ENCODE measurements around the gene DPRX. TPM values are rescaled to one million over a fixed set of nuclear protein-coding genes. Genes with fewer than 3 reads are reported as not detected.

Gene DPRX
- total RNA-seq, 1 donor from 2014 or later = not detected

DNA sequence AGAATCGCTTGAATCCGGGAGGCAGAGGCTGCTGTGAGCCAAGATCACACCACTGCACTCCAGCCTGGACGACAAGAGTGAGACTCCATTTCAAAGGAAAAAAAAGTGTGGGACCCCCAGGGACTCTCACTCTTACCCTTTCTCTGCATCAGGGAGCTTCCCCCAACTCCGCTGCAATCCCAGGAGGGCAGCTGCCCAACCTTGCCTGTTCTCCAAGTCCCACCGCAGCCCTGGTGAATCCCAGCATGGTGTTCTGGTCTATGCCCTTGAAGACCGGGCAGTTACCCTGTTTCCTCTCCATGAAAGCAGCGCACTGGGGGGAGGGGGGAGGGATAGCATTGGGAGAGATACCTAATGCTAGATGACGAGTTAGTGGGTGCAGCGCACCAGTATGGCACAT lies 35.7 kb upstream of the DPRX start:
- Histone ChIP-seq H3K4me1 (no peaks in the 10 kb centered on the region), H3K27me3 (no peaks in the 10 kb centered on the region), H3K27ac (no peak overlapping the region), H3K36me3 (no peaks in the 10 kb centered on the region), H3K9me3 (no peaks in the 10 kb centered on the region), H3K4me3 (no peak overlapping the region)
- DNase-seq (ENCODE audit: extremely low spot score in 2 of 2) = no peak
- intact Hi-C loops (cut with DNase I) = no loop called here
- TF ChIP-seq POLR2A (IDR thresholded peaks at IDR 0.05) (no peak), CTCF (IDR thresholded peaks at IDR 0.05) (no peak), POLR2AphosphoS5 (IDR thresholded peaks at IDR 0.05; ENCODE audit: insufficient read depth in 1 of 2, low read depth in 1 of 2) (no peak)

DNA sequence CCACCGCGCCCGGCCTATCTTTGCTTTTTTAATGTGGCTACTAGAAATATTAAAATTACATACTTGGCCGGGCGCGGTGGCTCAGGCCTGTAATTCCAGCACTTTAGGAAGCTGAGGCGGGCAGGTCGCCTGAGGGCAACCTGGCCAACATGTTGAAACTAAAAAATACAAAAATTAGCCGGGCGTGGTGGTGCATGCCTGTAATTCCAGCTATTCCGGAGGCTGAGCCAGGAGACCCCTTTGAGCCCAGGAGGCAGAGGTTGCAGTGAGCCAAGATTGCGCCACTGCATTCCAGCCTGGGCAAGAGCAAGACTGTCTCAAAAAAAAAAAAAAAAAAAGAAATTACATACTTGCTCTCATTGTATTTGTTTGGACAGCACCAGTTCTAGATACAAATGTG lies 34.8 kb upstream of the DPRX start:
- H3K9me3 ChIP-seq = no peaks in the 10 kb centered on the region
- no peaks in the 10 kb centered on the region for H3K4me1 ChIP-seq
- intact Hi-C loops (cut with DNase I) = no loop called here
- H3K27ac ChIP-seq = no peak overlapping the region
- no peak for TF ChIP-seq POLR2AphosphoS5 (IDR thresholded peaks at IDR 0.05; ENCODE audit: insufficient read depth in 1 of 2, low read depth in 1 of 2)
- no peak for TF ChIP-seq CTCF (IDR thresholded peaks at IDR 0.05)
- no peak for TF ChIP-seq POLR2A (IDR thresholded peaks at IDR 0.05)
- no peaks in the 10 kb centered on the region for H3K36me3 ChIP-seq
- no peaks in the 10 kb centered on the region for H3K27me3 ChIP-seq
- no peak overlapping the region for H3K4me3 ChIP-seq
- DNase-seq (ENCODE audit: extremely low spot score in 2 of 2) = no peak

- H3K4me3 ChIP-seq = no peak overlapping the region
- H3K27ac ChIP-seq = no peak overlapping the region
- H3K4me1 ChIP-seq = no peaks in the 10 kb centered on the region
- no peaks in the 10 kb centered on the region for H3K9me3 ChIP-seq
- DNase-seq (ENCODE audit: extremely low spot score in 2 of 2) = no peak
- no peaks in the 10 kb centered on the region for H3K36me3 ChIP-seq
- TF ChIP-seq CTCF (IDR thresholded peaks at IDR 0.05) (no peak), POLR2AphosphoS5 (IDR thresholded peaks at IDR 0.05; ENCODE audit: insufficient read depth in 1 of 2, low read depth in 1 of 2) (no peak), POLR2A (IDR thresholded peaks at IDR 0.05) (no peak)
- H3K27me3 ChIP-seq = no peaks in the 10 kb centered on the region
- intact Hi-C loops (cut with DNase I) = no loop called here
These were observed 33.4 kb upstream of the DPRX start for GRCh38 chr19:53598361-53598760.

- DNase-seq (ENCODE audit: extremely low spot score in 2 of 2) = no peak
- Histone ChIP-seq H3K9me3 (no peaks in the 10 kb centered on the region), H3K4me1 (no peaks in the 10 kb centered on the region), H3K4me3 (no peak overlapping the region), H3K36me3 (no peaks in the 10 kb centered on the region), H3K27me3 (no peaks in the 10 kb centered on the region), H3K27ac (no peak overlapping the region)
- intact Hi-C loops (cut with DNase I) = no loop called here
- TF ChIP-seq CTCF (IDR thresholded peaks at IDR 0.05) (no peak), POLR2AphosphoS5 (IDR thresholded peaks at IDR 0.05; ENCODE audit: insufficient read depth in 1 of 2, low read depth in 1 of 2) (no peak), POLR2A (IDR thresholded peaks at IDR 0.05) (no peak)
These were observed 31.6 kb upstream of the DPRX start for GRCh38 chr19:53600217-53600616.

- no peak for DNase-seq (ENCODE audit: extremely low spot score in 2 of 2)
- TF ChIP-seq POLR2AphosphoS5 (IDR thresholded peaks at IDR 0.05; ENCODE audit: insufficient read depth in 1 of 2, low read depth in 1 of 2) (no peak), POLR2A (IDR thresholded peaks at IDR 0.05) (no peak), CTCF (IDR thresholded peaks at IDR 0.05) (no peak)
These were observed 25.8 kb upstream of the DPRX start for GRCh38 chr19:53606031-53606430.

More at GRCh38 chr19:53606031-53606430, 25.8 kb upstream of the DPRX start:
- no peak overlapping the region for H3K27ac ChIP-seq
- H3K4me3 ChIP-seq = no peak overlapping the region
- no peaks in the 10 kb centered on the region for H3K4me1 ChIP-seq
- H3K27me3 ChIP-seq = no peaks in the 10 kb centered on the region
- H3K9me3 ChIP-seq = no peaks in the 10 kb centered on the region
- intact Hi-C loops (cut with DNase I) = no loop called here
- H3K36me3 ChIP-seq = no peaks in the 10 kb centered on the region

All from vagina (tissue), 2 donors.